HFFc6 (cell line): ENCODE data around the gene F13A1. TPM values are rescaled to one million over a fixed set of nuclear protein-coding genes. Genes with fewer than 3 reads are reported as not detected.

Experiments
- DNase-seq: peaks from one replicate; pipeline ENCODE4 v3.0.0-alpha.2; 2018
- H3K27ac Mint-ChIP-seq: 2 replicates; pipeline ENCODE4 v1.8.0; 2020; ENCODE audit warnings: mild to moderate bottlenecking, mixed read lengths
- H3K27me3 Mint-ChIP-seq: 2 replicates; pipeline ENCODE4 v1.8.0; 2021; ENCODE audit warnings: mild to moderate bottlenecking, moderate library complexity, mixed read lengths; ENCODE audit not compliant: insufficient read depth
- H3K36me3 Mint-ChIP-seq: 2 replicates; pipeline ENCODE4 v1.8.0; 2021; ENCODE audit warnings: low read depth, mixed read lengths
- H3K4me1 Mint-ChIP-seq: 2 replicates; pipeline ENCODE4 v1.8.0; 2020; ENCODE audit warnings: low read depth, mixed read lengths
- H3K4me3 Mint-ChIP-seq: 2 replicates; pipeline ENCODE4 v1.8.0; 2020; ENCODE audit warnings: mild to moderate bottlenecking, moderate library complexity, mixed read lengths
- H3K9me3 Mint-ChIP-seq: 2 replicates; pipeline ENCODE4 v1.8.0; 2020; ENCODE audit warnings: mild to moderate bottlenecking, mixed read lengths
- CTCF ChIP-seq: fragments of 200-600 bp; sonication (generic); IDR thresholded peaks from 2 replicates; pipeline ENCODE4 v1.5.0; 2021; ENCODE audit warnings: antibody characterized with exemption, mild to moderate bottlenecking
- total RNA-seq, 6 experiments: library from RNA; stranded (reverse); fragmentation: NEBNext Ultra II Directional; extraction: Animal tissue kit (Norgen Biotek cat#: 25700); gene quantifications; 2 replicates in 1 of 6; 3 replicates in 5 of 6; pipeline ENCODE4 v1.2.3, GENCODE V29; 2021

Gene F13A1
- total RNA-seq, 6 experiments from 2014 or later: 0.06 TPM; not detected in 5

- H3K9me3 Mint-ChIP-seq: peaks cover 25% of the 10 kb centered on the region
- H3K27ac Mint-ChIP-seq: no peak overlapping the region
- DNase-seq: no peak
- no peak for TF ChIP-seq CTCF
- H3K36me3 Mint-ChIP-seq: no peaks in the 10 kb centered on the region
- H3K4me3 Mint-ChIP-seq: no peak overlapping the region
- no peaks in the 10 kb centered on the region for H3K27me3 Mint-ChIP-seq
- no peaks in the 10 kb centered on the region for H3K4me1 Mint-ChIP-seq
Observed at GRCh38 chr6:6362056-6362840, 41.8 kb upstream of the F13A1 start.

GRCh38 chr6:6357530-6357929 lies 37.1 kb upstream of the F13A1 start:
- no peak for TF ChIP-seq CTCF
- no peak for DNase-seq
- no peak overlapping the region for H3K27ac Mint-ChIP-seq
- peaks cover 44% of the 10 kb centered on the region for H3K9me3 Mint-ChIP-seq
- no peaks in the 10 kb centered on the region for H3K4me1 Mint-ChIP-seq
- H3K4me3 Mint-ChIP-seq: no peak overlapping the region
- no peaks in the 10 kb centered on the region; the same call in 1 of the 2 replicates for H3K36me3 Mint-ChIP-seq
- no peaks in the 10 kb centered on the region for H3K27me3 Mint-ChIP-seq

GRCh38 chr6:6357032-6357431 lies 36.6 kb upstream of the F13A1 start:
- no peak overlapping the region for H3K4me3 Mint-ChIP-seq
- no peak for DNase-seq
- H3K4me1 Mint-ChIP-seq: no peaks in the 10 kb centered on the region
- no peaks in the 10 kb centered on the region for H3K27me3 Mint-ChIP-seq
- no peaks in the 10 kb centered on the region; the same call in 1 of the 2 replicates for H3K36me3 Mint-ChIP-seq
- H3K27ac Mint-ChIP-seq: no peak overlapping the region
- no peak for TF ChIP-seq CTCF
- H3K9me3 Mint-ChIP-seq: peaks cover 44% of the 10 kb centered on the region

GRCh38 chr6:6352772-6353171 lies 32.3 kb upstream of the F13A1 start:
- no peak for DNase-seq
- no peaks in the 10 kb centered on the region; the same call in 1 of the 2 replicates for H3K36me3 Mint-ChIP-seq
- H3K27ac Mint-ChIP-seq: no peak overlapping the region
- no peaks in the 10 kb centered on the region for H3K27me3 Mint-ChIP-seq
- H3K9me3 Mint-ChIP-seq: peaks cover 63% of the 10 kb centered on the region
- no peaks in the 10 kb centered on the region for H3K4me1 Mint-ChIP-seq
- H3K4me3 Mint-ChIP-seq: no peak overlapping the region
- no peak for TF ChIP-seq CTCF

- Mint-ChIP-seq H3K27ac (no peak overlapping the region), H3K9me3 (peaks cover 57% of the 10 kb centered on the region), H3K4me1 (no peaks in the 10 kb centered on the region), H3K36me3 (no peaks in the 10 kb centered on the region; the same call in 1 of the 2 replicates), H3K4me3 (no peak overlapping the region), H3K27me3 (no peaks in the 10 kb centered on the region)
- no peak for DNase-seq
- TF ChIP-seq CTCF: no peak
Observed at GRCh38 chr6:6351511-6352025, 31.1 kb upstream of the F13A1 start.
